A673 (cell line): ENCODE measurements around the gene ADAM17.

Experiments
- CTCF ChIP-seq: fragments of 300-800, 200-600 bp; sonication (generic); conservative IDR thresholded peaks from 2 replicates; pipeline ENCODE4 v1.5.1; 2017; ENCODE audit warnings: low read depth, mild to moderate bottlenecking, antibody characterized with exemption, low read length, moderate library complexity, mixed read lengths
- EZH2 ChIP-seq: fragments of 200-600 bp; sonication (generic); IDR thresholded peaks from 2 replicates; pipeline ENCODE4 v1.6.1; 2017; ENCODE audit warnings: borderline replicate concordance, low read depth, mild to moderate bottlenecking, mixed read lengths, antibody characterized with exemption, low read length; ENCODE audit not compliant: poor library complexity, severe bottlenecking

- TF ChIP-seq CTCF (no peak), EZH2 (no peak)
Observed at GRCh38 chr2:9508931-9509330, 46.7 kb downstream of the ADAM17 start.
